NCI-H2171 treated with DMSO at 0.1 percent for 48 hours (cell line): ENCODE measurements around the gene SNX10.
A peak's percentile ranks its signal among the peaks of the same experiment; 100 is the strongest.

Source experiments
- DNase-seq: peaks from one replicate; lab custom pipeline; 2025; lab: John Stamatoyannopoulos, UW

The SNX10 gene

GRCh38 chr7:26369593-26369992 is 77.9 kb downstream of the SNX10 start:
- peak; percentile 66 for DNase-seq

DNA sequence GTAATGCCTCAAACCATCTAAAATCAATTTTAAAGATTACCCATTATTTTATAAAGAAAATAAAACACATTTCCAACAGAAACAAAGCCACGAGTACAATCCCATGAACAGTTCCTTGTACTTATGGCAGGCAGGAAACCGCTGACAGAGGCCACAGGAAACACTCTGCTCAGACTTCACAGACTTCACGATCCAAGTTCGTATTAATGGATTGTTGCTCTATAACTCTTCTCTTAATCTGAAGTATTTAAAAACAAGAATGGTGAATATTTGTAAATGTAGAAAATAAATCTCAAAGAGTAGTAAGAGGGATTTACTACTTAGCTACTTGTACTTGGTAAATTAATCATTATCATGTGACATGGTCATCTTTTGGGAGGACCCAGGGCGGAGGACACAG is 78.3 kb downstream of the SNX10 start:
- no peak for DNase-seq

DNA sequence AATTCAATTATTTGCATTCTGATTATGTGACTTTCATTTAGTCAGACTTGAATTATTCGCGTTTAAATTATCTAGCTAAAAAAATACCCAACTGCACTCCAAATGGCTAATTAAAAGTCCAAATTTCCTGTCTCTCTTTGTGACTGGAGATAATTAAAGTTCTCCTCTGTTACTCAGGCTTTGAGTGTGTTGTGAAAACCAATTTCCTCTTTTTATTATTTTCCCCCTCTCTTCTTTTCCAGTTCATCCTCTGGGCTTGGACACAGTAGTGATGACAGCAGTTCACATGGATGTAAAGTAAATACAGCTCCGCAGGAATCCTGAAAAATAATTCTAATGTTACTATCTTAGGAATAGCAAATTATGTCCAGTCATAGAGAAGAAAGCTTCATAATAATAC is 80.6 kb downstream of the SNX10 start:
- DNase-seq, result no peak

DNA sequence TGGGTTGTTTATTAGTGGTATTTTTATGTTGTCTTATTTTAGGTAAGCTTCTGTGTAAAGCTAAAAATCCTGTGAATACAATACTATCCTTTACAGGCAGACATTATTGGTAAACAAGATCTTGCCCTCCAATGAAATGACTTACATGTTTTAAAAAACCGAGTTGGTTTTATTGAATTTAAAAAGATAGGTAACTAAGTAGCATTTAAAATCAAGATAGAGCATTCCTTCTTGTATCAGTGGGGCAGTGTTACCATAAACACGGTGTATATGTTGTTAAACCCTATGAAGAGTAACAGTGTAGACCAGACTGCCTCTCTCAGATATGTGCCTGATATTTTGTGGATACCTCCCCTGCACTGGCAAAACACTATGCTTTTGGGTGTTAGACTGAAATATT is 81.0 kb downstream of the SNX10 start:
- DNase-seq, result no peak

GRCh38 chr7:26374647-26375373 is 83.1 kb downstream of the SNX10 start:
- DNase-seq, result no peak

GRCh38 chr7:26375726-26376174 is 84.1 kb downstream of the SNX10 start:
- DNase-seq, result peak; percentile 65

GRCh38 chr7:26376175-26376917 is 84.7 kb downstream of the SNX10 start:
- DNase-seq, result peak; percentile 75

DNA sequence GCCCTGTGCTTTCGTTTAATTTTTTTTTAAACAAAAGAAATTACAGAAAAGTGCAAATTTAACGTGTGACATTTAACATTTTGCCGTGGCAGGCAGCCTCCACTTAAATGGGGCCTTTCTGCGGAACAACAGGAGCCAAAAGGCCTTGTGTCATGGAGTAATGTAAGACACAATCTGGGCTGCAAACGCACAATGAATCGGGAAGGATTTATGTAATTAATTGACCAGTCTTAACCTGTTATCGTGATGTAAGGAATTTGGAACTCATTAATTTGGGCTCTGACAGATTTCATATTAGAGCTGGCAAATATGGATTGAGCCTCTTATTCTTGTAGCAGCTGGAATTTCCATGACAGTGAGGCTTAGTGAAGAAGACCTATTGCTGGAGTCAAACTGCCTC is 86.4 kb downstream of the SNX10 start:
- no peak for DNase-seq

DNA sequence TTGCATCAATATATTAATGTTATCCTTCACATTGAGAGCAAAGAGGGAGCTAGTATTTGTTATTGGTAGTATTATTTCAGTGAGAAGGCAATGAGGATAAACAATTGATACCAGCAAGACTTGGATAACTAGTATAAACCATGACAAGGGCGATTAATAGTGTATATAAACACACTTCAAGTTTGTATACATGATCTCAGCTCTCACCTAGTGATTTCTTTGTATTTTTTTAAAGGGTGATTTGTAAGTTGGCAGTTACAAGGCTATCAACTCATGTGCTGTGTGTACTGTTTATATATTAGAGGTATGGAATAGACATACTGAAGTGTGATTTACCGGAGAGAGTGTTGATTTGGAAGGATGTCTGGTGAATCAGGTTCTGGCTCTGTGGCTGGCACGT is 88.0 kb downstream of the SNX10 start:
- no peak for DNase-seq

GRCh38 chr7:26381476-26382353 is 90.1 kb downstream of the SNX10 start:
- no peak for DNase-seq

- no peak for DNase-seq
These were observed 93.6 kb downstream of the SNX10 start for GRCh38 chr7:26385240-26385639.

- no peak for DNase-seq
These were observed 96.1 kb downstream of the SNX10 start for GRCh38 chr7:26387731-26388130.

DNA sequence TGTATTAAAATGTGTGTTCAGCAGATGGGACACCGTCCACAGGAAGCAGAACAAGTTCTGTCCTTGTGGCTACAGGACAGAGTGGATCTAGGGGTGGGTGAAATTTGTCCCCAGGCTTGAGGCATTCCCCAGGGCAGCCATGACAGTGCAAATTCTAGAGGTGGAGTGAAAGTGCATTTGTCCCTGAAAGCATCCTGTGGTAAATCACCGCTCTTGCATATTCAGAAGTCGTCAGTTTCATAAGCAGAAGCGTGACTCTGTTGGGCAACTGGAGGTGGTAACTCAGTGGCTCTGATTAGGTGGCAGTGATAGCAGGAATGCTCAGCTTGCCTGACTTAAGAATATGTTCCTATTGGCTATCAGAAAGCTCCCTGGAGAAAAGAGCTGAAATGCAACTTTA is 96.6 kb downstream of the SNX10 start:
- DNase-seq, result no peak

DNA sequence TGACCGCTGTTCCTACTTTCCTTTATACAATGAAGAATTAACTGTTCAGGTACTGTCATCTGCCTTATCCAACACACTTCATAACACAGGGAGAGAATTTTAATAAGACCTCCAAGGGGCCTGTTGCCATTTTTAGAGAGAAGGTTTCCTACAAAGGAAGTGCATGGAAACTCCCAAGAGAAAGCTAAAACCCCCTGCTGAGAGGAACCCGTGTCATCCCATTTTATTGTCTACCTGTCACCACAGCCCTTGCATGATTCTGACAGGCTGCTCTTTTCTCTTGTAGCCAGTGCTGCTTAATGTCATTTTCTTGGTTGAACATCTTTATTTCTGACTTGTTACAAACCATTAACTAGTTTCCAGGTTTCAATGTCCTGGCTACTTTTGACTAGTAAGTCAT is 98.4 kb downstream of the SNX10 start:
- no peak for DNase-seq

DNA sequence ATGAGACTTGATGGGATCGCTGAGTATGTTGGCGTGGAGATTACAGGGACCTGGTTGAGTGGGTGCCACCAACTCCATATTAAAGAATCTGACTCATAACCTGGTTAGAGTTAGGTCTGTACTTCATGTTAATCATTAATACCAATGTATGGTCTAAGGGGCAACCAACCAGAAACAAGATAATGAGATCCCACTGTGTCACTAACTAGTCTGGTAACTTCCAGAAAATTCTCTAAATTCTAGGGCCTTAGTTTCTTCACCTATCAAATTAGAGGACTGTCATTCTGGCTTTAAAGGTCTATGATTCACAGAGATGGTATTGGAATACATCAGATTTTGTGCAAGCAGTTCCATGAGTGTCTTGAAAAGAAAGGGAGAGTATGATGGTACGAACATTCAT is 102.2 kb downstream of the SNX10 start:
- no peak for DNase-seq

GRCh38 chr7:26397332-26397731 is 105.7 kb downstream of the SNX10 start:
- DNase-seq, result no peak

GRCh38 chr7:26397796-26398426 is 106.2 kb downstream of the SNX10 start:
- DNase-seq, result peak; percentile 79

GRCh38 chr7:26398427-26398755 is 106.7 kb downstream of the SNX10 start:
- peak; percentile 65 for DNase-seq

GRCh38 chr7:26398756-26399509 is 107.3 kb downstream of the SNX10 start:
- peak; percentile 83 for DNase-seq

DNA sequence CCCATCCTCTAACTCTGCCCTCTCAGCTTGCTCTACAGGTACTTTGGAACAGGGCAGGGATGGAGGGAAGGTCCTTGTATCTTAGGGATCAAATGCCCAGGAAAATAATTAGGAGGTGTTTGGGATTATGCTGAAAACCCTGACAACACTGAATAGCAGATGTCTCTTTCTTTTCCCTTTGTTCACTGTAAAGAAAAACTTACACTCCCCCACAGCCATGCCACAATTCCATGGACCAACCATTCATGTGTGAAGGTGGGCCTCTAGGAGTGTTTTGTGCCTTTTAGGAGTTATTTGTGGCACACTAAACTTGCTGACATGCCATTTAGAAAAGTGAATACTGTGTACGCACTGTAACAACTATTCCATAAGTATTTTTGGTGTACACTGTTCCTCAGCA is 108.1 kb downstream of the SNX10 start:
- DNase-seq, result no peak

- DNase-seq, result no peak
These were observed 112.0 kb downstream of the SNX10 start for GRCh38 chr7:26403640-26404039.
